B cell (primary cell): ENCODE results near the gene ALPK3.

ENCODE experiments used
- EZH2 ChIP-seq: IDR thresholded peaks from 2 replicates; pipeline ENCODE4 v1.6.1; 2012; ENCODE audit warnings: borderline replicate concordance, low read depth, mild to moderate bottlenecking, moderate library complexity, low read length; ENCODE audit not compliant: insufficient read depth, poor library complexity, severe bottlenecking
- TF ChIP-seq, protein P1 (sequence below): fragments of 200-600 bp; IDR thresholded peaks from one replicate; pipeline ENCODE4 v1.8.0; 2022; ENCODE audit warnings: antibody characterized with exemption, mild to moderate bottlenecking

DNA sequence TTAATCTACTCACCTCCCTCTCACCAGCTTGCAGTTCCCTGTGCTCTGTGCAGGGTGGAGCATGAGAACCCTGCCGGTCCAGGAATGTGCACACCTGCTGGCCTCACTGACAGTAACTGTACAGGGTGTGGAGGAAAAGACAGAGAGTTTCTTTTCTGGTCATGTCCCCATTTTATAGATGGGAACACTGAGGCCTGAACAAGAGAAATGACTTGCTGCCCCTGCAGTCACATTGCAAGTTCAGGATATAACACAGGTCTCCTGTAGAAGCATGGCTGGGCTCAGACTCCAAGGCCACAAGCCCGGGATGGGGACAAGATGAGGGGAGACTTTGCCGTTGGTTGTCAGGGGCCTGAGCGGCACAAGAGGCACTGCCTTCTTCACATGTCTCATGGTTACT is 90.6 kb downstream of the ALPK3 start:
- TF ChIP-seq, protein P1, sequence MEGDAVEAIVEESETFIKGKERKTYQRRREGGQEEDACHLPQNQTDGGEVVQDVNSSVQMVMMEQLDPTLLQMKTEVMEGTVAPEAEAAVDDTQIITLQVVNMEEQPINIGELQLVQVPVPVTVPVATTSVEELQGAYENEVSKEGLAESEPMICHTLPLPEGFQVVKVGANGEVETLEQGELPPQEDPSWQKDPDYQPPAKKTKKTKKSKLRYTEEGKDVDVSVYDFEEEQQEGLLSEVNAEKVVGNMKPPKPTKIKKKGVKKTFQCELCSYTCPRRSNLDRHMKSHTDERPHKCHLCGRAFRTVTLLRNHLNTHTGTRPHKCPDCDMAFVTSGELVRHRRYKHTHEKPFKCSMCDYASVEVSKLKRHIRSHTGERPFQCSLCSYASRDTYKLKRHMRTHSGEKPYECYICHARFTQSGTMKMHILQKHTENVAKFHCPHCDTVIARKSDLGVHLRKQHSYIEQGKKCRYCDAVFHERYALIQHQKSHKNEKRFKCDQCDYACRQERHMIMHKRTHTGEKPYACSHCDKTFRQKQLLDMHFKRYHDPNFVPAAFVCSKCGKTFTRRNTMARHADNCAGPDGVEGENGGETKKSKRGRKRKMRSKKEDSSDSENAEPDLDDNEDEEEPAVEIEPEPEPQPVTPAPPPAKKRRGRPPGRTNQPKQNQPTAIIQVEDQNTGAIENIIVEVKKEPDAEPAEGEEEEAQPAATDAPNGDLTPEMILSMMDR = no peak
- TF ChIP-seq EZH2 = no peak
